ENCODE data around the gene SCO1. TPM values are rescaled to one million over a fixed set of nuclear protein-coding genes. Genes with fewer than 3 reads are reported as not detected.

The SCO1 gene
- total and polyA plus RNA-seq, 2 donors (not counting 3 experiments of a cell fraction or from before 2014, with no cell fraction given), result 11.9 to 30.8 TPM

GRCh38 chr17:10664571-10664970 lies 32.8 kb downstream of the SCO1 start:
- Histone ChIP-seq H2AFZ (ENCODE audit: low read depth, low read length) (no peak overlapping the region), H3K4me2 (ENCODE audit: insufficient read depth, low read length) (no peak overlapping the region), H3K9me3 (replicated peaks; ENCODE audit: control insufficient read depth, insufficient read depth, low read length) (no peaks in the 10 kb centered on the region), H3K36me3 (ENCODE audit: control insufficient read depth in 2 of 2, extremely low read depth in 1 of 2, insufficient read depth in 2 of 2, low read length in 2 of 2) (no peaks in the 10 kb centered on the region), H3K27ac (ENCODE audit: insufficient read depth, low read depth, low read length) (no peak overlapping the region), H4K20me1 (replicated peaks; ENCODE audit: control insufficient read depth, extremely low read depth, insufficient read depth, low read length) (no peaks in the 10 kb centered on the region), H3K9me1 (replicated peaks; ENCODE audit: control insufficient read depth, extremely low read depth, insufficient read depth, low read length) (peaks cover 2% of the 10 kb centered on the region), H3K4me1 (ENCODE audit: control insufficient read depth, extremely low read depth, insufficient read depth, low read length) (peaks cover 2% of the 10 kb centered on the region), H3K4me3 (replicated peaks in 1 of 3; ENCODE audit: insufficient read depth in 1 of 3, low read depth in 1 of 3, low read length in 3 of 3) (no peak overlapping the region), H3K79me2 (ENCODE audit: control insufficient read depth, insufficient read depth, low read length) (no peaks in the 10 kb centered on the region), H3K27me3 (ENCODE audit: control insufficient read depth in 2 of 2, insufficient read depth in 2 of 2, low read length in 2 of 2) (no peaks in the 10 kb centered on the region), H3K9ac (replicated peaks; ENCODE audit: extremely low read depth, insufficient read depth, low read length) (no peak overlapping the region)
- no peak for DNase-seq (ENCODE audit: low read depth, low spot score)
- intact Hi-C loops (cut with micrococcal nuclease) (no loop called here), dilution Hi-C loops (cut with MboI; ENCODE audit: extremely low pct_ligation_motif_present, low sequenced_read_pairs) (no loop called here)
- CTCF ChIA-PET, result interaction anchor here (1.3 to 1.9 kb wide), 2 partner anchors 11 to 18 kb away, joined by 4 to 6 read pairs; no protein-coding TSS in a partner anchor
- POLR2A ChIA-PET, result no interaction called here
- BruUV-seq (replicated peaks), result no TSS peak
- no peak for TF ChIP-seq MYC (IDR thresholded peaks at IDR 0.05; ENCODE audit: low read depth, low read length)
- TF ChIP-seq CTCF (IDR thresholded peaks at IDR 0.05; ENCODE audit: extremely low read depth in 1 of 2, insufficient read depth in 1 of 2, low read depth in 1 of 2, low read length in 2 of 2), result no peak
- no peak for FAIRE-seq

- H3K9ac ChIP-seq (replicated peaks; ENCODE audit: extremely low read depth, insufficient read depth, low read length), result no peak overlapping the region
- ChIA-PET POLR2A (interaction anchor here (0.7 kb wide), 1 partner anchor 24 kb away, joined by 6 read pairs; no protein-coding TSS in a partner anchor), CTCF (interaction anchor here (1.3 to 1.9 kb wide), 2 partner anchors 10 to 16 kb away, joined by 4 to 6 read pairs; no protein-coding TSS in a partner anchor)
- H3K27ac ChIP-seq (ENCODE audit: insufficient read depth, low read depth, low read length), result no peak overlapping the region
- H3K4me1 ChIP-seq (ENCODE audit: control insufficient read depth, extremely low read depth, insufficient read depth, low read length), result no peaks in the 10 kb centered on the region
- H3K4me3 ChIP-seq (replicated peaks in 1 of 3; ENCODE audit: insufficient read depth in 1 of 3, low read depth in 1 of 3, low read length in 3 of 3), result no peak overlapping the region
- H3K27me3 ChIP-seq (ENCODE audit: control insufficient read depth in 2 of 2, insufficient read depth in 2 of 2, low read length in 2 of 2), result no peaks in the 10 kb centered on the region
- no peaks in the 10 kb centered on the region for H4K20me1 ChIP-seq (replicated peaks; ENCODE audit: control insufficient read depth, extremely low read depth, insufficient read depth, low read length)
- FAIRE-seq (no peak), DNase-seq (ENCODE audit: low read depth, low spot score) (no peak)
- intact Hi-C loops (cut with micrococcal nuclease), result no loop called here
- no peak overlapping the region for H2AFZ ChIP-seq (ENCODE audit: low read depth, low read length)
- H3K79me2 ChIP-seq (ENCODE audit: control insufficient read depth, insufficient read depth, low read length), result no peaks in the 10 kb centered on the region
- BruUV-seq (replicated peaks), result no TSS peak
- no peaks in the 10 kb centered on the region for H3K36me3 ChIP-seq (ENCODE audit: control insufficient read depth in 2 of 2, extremely low read depth in 1 of 2, insufficient read depth in 2 of 2, low read length in 2 of 2)
- H3K9me3 ChIP-seq (replicated peaks; ENCODE audit: control insufficient read depth, insufficient read depth, low read length), result no peaks in the 10 kb centered on the region
- H3K9me1 ChIP-seq (replicated peaks; ENCODE audit: control insufficient read depth, extremely low read depth, insufficient read depth, low read length), result peaks cover 2% of the 10 kb centered on the region
- TF ChIP-seq MAX (IDR thresholded peaks at IDR 0.05; ENCODE audit: insufficient read depth, insufficient read length) (no peak), POLR2AphosphoS5 (IDR thresholded peaks at IDR 0.05; ENCODE audit: insufficient read depth, low read depth, low read length) (no peak), GATA2 (IDR thresholded peaks at IDR 0.05; ENCODE audit: insufficient read depth, insufficient read length, low read depth, low read length) (no peak), FOS (IDR thresholded peaks at IDR 0.05; ENCODE audit: borderline replicate concordance, insufficient read depth, low read length) (no peak), JUN (IDR thresholded peaks at IDR 0.05; ENCODE audit: borderline replicate concordance, insufficient read depth, insufficient read length, low read depth) (no peak), EZH2 (IDR thresholded peaks at IDR 0.05; ENCODE audit: borderline replicate concordance, low read depth, low read length, severe bottlenecking) (no peak), MYC (IDR thresholded peaks at IDR 0.05; ENCODE audit: low read depth, low read length) (no peak), CTCF (IDR thresholded peaks at IDR 0.05; ENCODE audit: extremely low read depth in 1 of 2, insufficient read depth in 1 of 2, low read depth in 1 of 2, low read length in 2 of 2) (no peak), POLR2A (IDR thresholded peaks at IDR 0.05; ENCODE audit: low read depth, low read length) (no peak)
- H3K4me2 ChIP-seq (ENCODE audit: insufficient read depth, low read length), result no peak overlapping the region
- dilution Hi-C loops (cut with MboI; ENCODE audit: extremely low pct_ligation_motif_present, low sequenced_read_pairs), result no loop called here
These were observed 34.1 kb downstream of the SCO1 start for GRCh38 chr17:10663231-10663630.
